ENCODE results near the gene ST3GAL4.

Gene ST3GAL4

DNA sequence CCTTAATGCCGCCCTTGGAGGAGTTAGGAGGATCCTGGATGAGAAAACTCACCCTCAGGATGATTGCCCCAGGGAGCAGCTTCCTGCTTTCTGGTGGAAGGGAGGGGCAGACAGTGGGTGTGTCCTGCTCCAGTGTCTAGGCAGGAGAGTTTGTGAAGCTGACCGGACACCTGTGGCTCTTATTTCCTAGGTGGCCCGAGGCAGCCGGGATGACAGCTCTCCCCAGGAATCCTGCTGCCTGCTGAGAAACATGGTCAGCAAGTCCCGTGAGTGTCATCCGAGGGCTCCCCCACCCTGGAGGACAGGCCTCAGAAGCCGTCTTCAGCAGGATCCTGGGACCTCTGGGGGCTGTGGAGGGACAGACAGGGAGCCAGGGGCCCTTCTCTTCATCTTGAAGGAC is 50.4 kb downstream of the ST3GAL4 start:
- no peak for DNase-seq (ENCODE audit: low read depth in 2 of 2)

GRCh38 chr11:126406368-126406767 is 50.9 kb downstream of the ST3GAL4 start:
- no peak for DNase-seq (ENCODE audit: low read depth in 2 of 2)

- DNase-seq (ENCODE audit: low read depth in 2 of 2): no peak
Measured at GRCh38 chr11:126407101-126407521, 51.6 kb downstream of the ST3GAL4 start.

- DNase-seq (ENCODE audit: low read depth in 2 of 2): no peak
Measured at GRCh38 chr11:126407682-126408288, 52.3 kb downstream of the ST3GAL4 start.

- no peak for DNase-seq (ENCODE audit: low read depth in 2 of 2)
Measured at GRCh38 chr11:126408496-126408895, 53.0 kb downstream of the ST3GAL4 start.

GRCh38 chr11:126408901-126409619 is 53.6 kb downstream of the ST3GAL4 start:
- DNase-seq (ENCODE audit: low read depth in 2 of 2): no peak

DNA sequence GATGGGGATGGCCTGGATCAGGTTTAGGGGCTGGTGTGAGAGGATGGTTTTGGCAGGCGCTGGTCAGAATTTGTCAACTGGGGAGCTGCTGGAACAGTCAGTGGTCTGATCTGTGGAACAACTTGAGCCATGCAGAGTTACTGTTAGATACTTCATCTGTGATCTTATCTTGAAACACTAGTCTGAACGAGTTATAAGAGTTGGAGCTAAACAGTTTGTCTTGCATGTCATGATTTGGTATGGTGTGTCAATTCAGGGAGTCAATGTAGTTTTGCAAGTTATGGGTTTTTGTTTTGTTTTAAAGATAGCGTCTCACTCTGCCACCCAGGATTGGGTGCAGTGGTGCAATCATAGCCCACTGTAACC is 54.1 kb downstream of the ST3GAL4 start:
- no peak for DNase-seq (ENCODE audit: low read depth in 2 of 2)

- no peak for DNase-seq (ENCODE audit: low read depth in 2 of 2)
Measured at GRCh38 chr11:126410649-126411048, 55.2 kb downstream of the ST3GAL4 start.

DNA sequence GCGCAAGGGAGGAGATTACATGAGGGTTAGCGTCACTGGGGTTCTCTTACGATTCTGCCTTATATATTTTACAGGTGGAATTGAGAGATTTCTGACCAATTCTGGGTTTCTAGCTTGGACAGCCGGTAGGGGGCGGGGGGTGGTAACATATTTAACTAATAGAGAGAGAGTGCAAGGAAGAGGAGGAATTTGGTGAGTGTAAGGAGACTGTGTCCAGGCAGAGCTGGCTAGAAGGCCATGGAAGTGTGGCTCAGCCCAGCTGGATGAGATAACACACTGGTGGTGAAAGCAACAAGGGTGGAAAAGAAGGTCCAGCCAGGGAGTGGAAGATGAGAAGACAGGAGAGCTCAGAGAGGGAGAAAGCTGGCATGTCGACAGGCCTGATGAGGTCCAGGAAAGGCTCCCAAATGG is 56.5 kb downstream of the ST3GAL4 start:
- no peak for DNase-seq (ENCODE audit: low read depth in 2 of 2)

GRCh38 chr11:126413426-126413825 is 57.9 kb downstream of the ST3GAL4 start:
- no peak for DNase-seq (ENCODE audit: low read depth in 2 of 2)

- DNase-seq (ENCODE audit: low read depth in 2 of 2): no peak
Measured at GRCh38 chr11:126413843-126414405, 58.4 kb downstream of the ST3GAL4 start.

- DNase-seq (ENCODE audit: low read depth in 2 of 2): no peak
Measured at GRCh38 chr11:126414615-126415014, 59.1 kb downstream of the ST3GAL4 start.

DNA sequence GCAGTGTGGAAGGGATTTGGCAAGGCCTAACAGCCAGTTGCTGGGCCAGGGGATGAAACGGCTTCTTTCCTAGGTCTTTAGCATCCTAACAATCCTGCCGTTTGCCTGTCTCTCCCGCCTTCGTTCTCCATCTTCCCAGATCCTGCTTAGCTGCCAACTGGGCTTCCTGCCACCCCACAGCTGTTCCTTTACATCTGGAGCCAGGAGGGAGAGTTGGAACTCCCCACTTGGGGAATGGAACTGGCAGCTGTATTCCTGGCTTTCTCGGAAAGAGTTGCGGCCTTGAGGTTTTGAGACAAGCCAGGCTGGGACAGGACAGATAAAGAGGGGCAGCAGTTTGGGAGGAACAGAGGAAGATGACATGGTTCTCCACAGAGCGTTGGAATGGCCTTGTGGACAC is 59.6 kb downstream of the ST3GAL4 start:
- peak; percentile 35 to 36 for DNase-seq (ENCODE audit: low read depth in 2 of 2)

DNA sequence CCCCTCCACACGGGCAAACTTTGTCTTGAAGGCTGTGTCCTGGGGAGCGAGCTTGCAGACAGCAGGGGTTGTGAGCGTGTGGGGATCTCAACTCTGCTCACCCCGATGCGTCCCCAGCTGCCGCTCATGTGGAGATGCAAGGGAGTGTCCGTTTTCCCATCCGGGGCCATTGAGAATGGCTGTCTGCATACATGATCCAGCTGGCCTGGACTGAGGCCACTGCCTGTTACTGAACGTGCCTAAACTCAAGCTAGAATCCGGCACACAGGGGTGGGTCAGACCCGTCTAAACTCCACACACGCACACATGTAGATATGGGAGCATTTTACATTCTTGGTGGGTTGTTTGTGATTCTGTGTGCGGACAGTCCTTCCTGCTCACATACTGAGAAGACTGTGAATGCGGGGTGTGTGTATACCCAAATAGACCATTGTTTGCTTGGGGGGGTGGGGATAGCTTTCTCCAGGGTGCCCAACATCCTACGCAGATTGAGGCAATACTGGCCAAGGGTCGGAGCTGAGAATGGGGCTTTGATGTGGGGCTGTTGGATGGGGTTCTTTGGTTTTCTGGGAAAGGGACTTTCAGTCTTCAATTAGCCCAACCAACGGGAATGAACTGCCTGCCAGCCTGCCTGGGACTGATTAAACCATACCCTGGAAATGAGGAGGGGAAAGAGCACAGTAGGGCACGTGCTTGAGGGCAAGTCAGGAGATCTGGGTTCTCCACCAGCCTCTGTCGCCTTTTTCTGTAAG is 60.4 kb downstream of the ST3GAL4 start:
- DNase-seq (ENCODE audit: low read depth in 2 of 2): no peak

GRCh38 chr11:126416542-126417090 is 61.1 kb downstream of the ST3GAL4 start:
- DNase-seq (ENCODE audit: low read depth in 2 of 2): peak; percentile 55 to 57

GRCh38 chr11:126417091-126417862 is 61.8 kb downstream of the ST3GAL4 start:
- no peak for DNase-seq (ENCODE audit: low read depth in 2 of 2)

DNA sequence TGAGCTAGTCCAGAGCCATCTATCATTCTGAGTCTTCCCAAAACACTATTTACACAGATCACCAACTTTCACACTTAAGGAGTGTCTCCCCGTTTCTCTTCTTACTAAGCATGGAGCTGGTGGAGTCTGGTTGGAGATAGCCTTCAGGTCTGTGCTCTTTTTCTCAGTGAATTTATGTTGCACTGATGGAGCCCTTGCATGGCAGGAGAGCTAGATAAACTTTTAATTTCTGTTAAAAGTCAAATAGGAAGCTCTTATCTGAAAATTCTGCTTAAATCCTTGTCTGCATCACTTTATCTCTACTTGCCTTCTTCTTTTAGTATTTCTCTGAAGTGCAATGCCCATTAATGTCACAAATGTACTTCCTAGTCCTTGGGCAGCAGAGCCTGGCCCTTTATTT is 63.4 kb downstream of the ST3GAL4 start:
- DNase-seq (ENCODE audit: low read depth in 2 of 2): no peak

GRCh38 chr11:126419801-126420697 is 64.6 kb downstream of the ST3GAL4 start:
- no peak for DNase-seq (ENCODE audit: low read depth in 2 of 2)

- DNase-seq (ENCODE audit: low read depth in 2 of 2): no peak
Measured at GRCh38 chr11:126420698-126421256, 65.3 kb downstream of the ST3GAL4 start.

- no peak for DNase-seq (ENCODE audit: low read depth in 2 of 2)
Measured at GRCh38 chr11:126421271-126421671, 65.8 kb downstream of the ST3GAL4 start.

Data from fibroblast of skin of left biceps (primary cell).